HepG2 (cell line): ENCODE data around the gene S100A13. TPM values are rescaled to one million over a fixed set of nuclear protein-coding genes. Genes with fewer than 3 reads are reported as not detected.

ENCODE experiments used
- AKNA ChIP-seq: sonication (generic); formaldehyde crosslinking; IDR thresholded peaks from 2 replicates; pipeline ENCODE4 v1.4.0; 2020; ENCODE audit warnings: missing genetic modification reagents, borderline replicate concordance
- GRHL1 ChIP-seq: sonication (generic); formaldehyde crosslinking; conservative IDR thresholded peaks from 2 replicates; pipeline ENCODE4 v1.8.0; 2022; ENCODE audit warnings: missing genetic modification reagents
- HOXD1 ChIP-seq: sonication (generic); formaldehyde crosslinking; IDR thresholded peaks from 2 replicates; pipeline ENCODE4 v1.5.0; 2020; ENCODE audit warnings: missing genetic modification reagents
- KLF11 ChIP-seq: IDR thresholded peaks from 2 replicates; pipeline ENCODE4 v1.6.1; 2016; ENCODE audit warnings: missing compliant biosample characterization
- KLF15 ChIP-seq: sonication (generic); formaldehyde crosslinking; IDR thresholded peaks from 2 replicates; pipeline ENCODE4 v1.8.1; 2023; ENCODE audit warnings: borderline replicate concordance, mild to moderate bottlenecking, inconsistent platforms, missing genetic modification reagents, mixed read lengths
- NFYB ChIP-seq: sonication (generic); formaldehyde crosslinking; IDR thresholded peaks from 2 replicates; pipeline ENCODE4 v1.4.0; 2020; ENCODE audit warnings: missing genetic modification reagents
- NRL ChIP-seq: sonication (generic); formaldehyde crosslinking; IDR thresholded peaks from 2 replicates; pipeline ENCODE4 v1.5.0; 2020; ENCODE audit warnings: missing genetic modification reagents, mild to moderate bottlenecking, moderate library complexity, borderline replicate concordance
- RERE ChIP-seq: IDR thresholded peaks from 2 replicates; pipeline ENCODE4 v1.6.1; 2016; ENCODE audit warnings: low read depth, missing genetic modification reagents, missing compliant biosample characterization
- SOX5 ChIP-seq: IDR thresholded peaks from 2 replicates; pipeline ENCODE4 v1.6.1; 2016; ENCODE audit warnings: borderline replicate concordance
- ZBTB42 ChIP-seq: sonication (generic); formaldehyde crosslinking; IDR thresholded peaks from 2 replicates; pipeline ENCODE4 v1.5.0; 2020; ENCODE audit warnings: mild to moderate bottlenecking, missing genetic modification reagents
- ZNF432 ChIP-seq: sonication (generic); formaldehyde crosslinking; IDR thresholded peaks from 2 replicates; pipeline ENCODE4 v1.5.0; 2020; ENCODE audit warnings: missing genetic modification reagents, mild to moderate bottlenecking, borderline replicate concordance
- ZNF468 ChIP-seq: sonication (generic); formaldehyde crosslinking; IDR thresholded peaks from 2 replicates; pipeline ENCODE4 v1.8.0; 2022; ENCODE audit warnings: mild to moderate bottlenecking, moderate library complexity, missing genetic modification reagents
- ZNF513 ChIP-seq: sonication (generic); formaldehyde crosslinking; conservative IDR thresholded peaks from 2 replicates; pipeline ENCODE4 v1.5.0; 2020; ENCODE audit warnings: missing genetic modification reagents
- ZNF737 ChIP-seq: sonication (generic); formaldehyde crosslinking; IDR thresholded peaks from 2 replicates; pipeline ENCODE4 v1.5.0; 2020; ENCODE audit warnings: missing genetic modification reagents, mild to moderate bottlenecking, borderline replicate concordance
- polyA plus RNA-seq, 8 experiments: library from polyadenylated mRNA; depleted of rRNA in 3 of 8; stranded (reverse) in 7 of 8; unstranded in 1 of 8; fragments of >200 nt; fragmentation: Illumina TruSeq in 4 of 8; extraction: Trizol in 4 of 8; gene quantifications; 2 replicates each; pipeline versions ENCODE4 v1.2.1 to v1.2.3, GENCODE V29; 2011 to 2016; ENCODE audit warnings: low read depth in 4 of 8, missing spikeins in 1 of 8, mixed read lengths in 1 of 8; ENCODE audit not compliant: insufficient read depth in 1 of 8
- total RNA-seq, 5 experiments: library from RNA; depleted of rRNA; stranded (reverse); fragments of >200 nt; fragmentation: Illumina TruSeq; extraction: Trizol; gene quantifications; 2 replicates each; pipeline ENCODE4 v1.2.3, GENCODE V29; 2016; ENCODE audit warnings: low read depth in 1 of 5

The S100A13 gene
- total and polyA plus RNA-seq, 2 of the 13 experiments (the other 11 are each of a cell fraction or from before 2014, with no cell fraction given) = 89.5 to 172 TPM

- TF ChIP-seq AKNA (no peak), ZNF513 (CRISPR knock-in tag) (no peak), HOXD1 (CRISPR knock-in tag) (0 out of 2 replicates have a peak, but pooled peaks have one; percentile 17), KLF15 (CRISPR knock-in tag) (no peak), ZBTB42 (CRISPR knock-in tag) (peak; percentile 61; the same call in 1 of the 2 replicates), NFYB (CRISPR knock-in tag) (peak; percentile 26), NRL (CRISPR knock-in tag) (peak; percentile 96), ZNF737 (no peak), ZNF432 (CRISPR knock-in tag) (no peak), RERE (CRISPR knock-in tag) (no peak), KLF11 (CRISPR knock-in tag) (no peak), SOX5 (CRISPR knock-in tag) (peak; percentile 35; the same call in 1 of the 2 replicates), GRHL1 (CRISPR knock-in tag) (no peak), ZNF468 (CRISPR knock-in tag) (0 out of 2 replicates have a peak, but pooled peaks have one; percentile 21)
Observed at GRCh38 chr1:153633754-153634665, 6.7 kb upstream of the S100A13 start, which contains the start of gene CHTOP (continued).
